ENCODE data around the gene TBC1D22A. TPM values are rescaled to one million over a fixed set of nuclear protein-coding genes. Genes with fewer than 3 reads are reported as not detected.

TBC1D22A gene
- total and polyA plus RNA-seq, 10 of the 15 experiments (the other 5 are each of a cell fraction or from before 2014, with no cell fraction given): 0.63 to 44.7 (median 27.4) TPM

DNA sequence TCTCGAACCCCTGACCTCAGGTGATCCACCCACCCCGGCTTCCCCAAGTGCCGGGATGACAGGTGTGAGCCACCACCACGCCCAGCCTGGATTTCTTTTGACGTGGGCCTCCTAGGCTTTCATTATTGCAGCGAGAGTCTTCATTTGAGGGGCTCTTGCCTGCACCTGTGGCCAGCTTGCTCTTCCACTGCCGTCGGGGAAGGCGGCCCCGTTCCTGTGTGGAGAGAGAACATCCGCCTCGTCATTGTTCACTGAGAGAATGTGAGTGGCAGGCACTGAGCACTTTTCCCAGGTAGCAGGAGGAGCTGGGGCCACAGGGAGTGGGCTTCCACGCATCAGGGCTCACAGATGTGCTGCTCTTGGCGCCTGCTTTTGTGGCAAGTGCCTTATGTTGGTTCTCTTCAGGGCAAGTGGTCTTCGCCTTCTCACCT lies 365.0 kb downstream of the TBC1D22A start:
- no peaks in the 10 kb centered on the region for H4K20me1 ChIP-seq (ENCODE audit: control insufficient read depth, insufficient read depth)
- H3K4me3 ChIP-seq: no peak overlapping the region
- ATAC-seq: no peak
- no peaks in the 10 kb centered on the region for H3K79me2 ChIP-seq (ENCODE audit: control insufficient read depth, insufficient read depth, low read length)
- no peaks in the 10 kb centered on the region for H3K4me1 ChIP-seq (ENCODE audit: control insufficient read depth, insufficient read depth, low read length)
- no peak for DNase-seq (ENCODE audit: low read depth, low spot score)
- H3K9ac ChIP-seq (ENCODE audit: control insufficient read depth, insufficient read depth, low read length): no peak overlapping the region
- no peaks in the 10 kb centered on the region for H3K9me3 ChIP-seq (replicated peaks; ENCODE audit: control insufficient read depth, insufficient read depth, low read length)
- H3K27ac ChIP-seq (ENCODE audit: control insufficient read depth, insufficient read depth): no peak overlapping the region
- POLR2A ChIA-PET: no interaction called here
- no peak overlapping the region for H3K4me2 ChIP-seq (ENCODE audit: control insufficient read depth, insufficient read depth)
- RAD21 ChIA-PET (ENCODE audit: unreplicated experiment): no interaction called here
- CTCF ChIA-PET: no interaction called here
- no peak for TF ChIP-seq WRNIP1 (IDR thresholded peaks at IDR 0.05; ENCODE audit: borderline replicate concordance, low read depth, low read length)
- TF ChIP-seq, protein P1, sequence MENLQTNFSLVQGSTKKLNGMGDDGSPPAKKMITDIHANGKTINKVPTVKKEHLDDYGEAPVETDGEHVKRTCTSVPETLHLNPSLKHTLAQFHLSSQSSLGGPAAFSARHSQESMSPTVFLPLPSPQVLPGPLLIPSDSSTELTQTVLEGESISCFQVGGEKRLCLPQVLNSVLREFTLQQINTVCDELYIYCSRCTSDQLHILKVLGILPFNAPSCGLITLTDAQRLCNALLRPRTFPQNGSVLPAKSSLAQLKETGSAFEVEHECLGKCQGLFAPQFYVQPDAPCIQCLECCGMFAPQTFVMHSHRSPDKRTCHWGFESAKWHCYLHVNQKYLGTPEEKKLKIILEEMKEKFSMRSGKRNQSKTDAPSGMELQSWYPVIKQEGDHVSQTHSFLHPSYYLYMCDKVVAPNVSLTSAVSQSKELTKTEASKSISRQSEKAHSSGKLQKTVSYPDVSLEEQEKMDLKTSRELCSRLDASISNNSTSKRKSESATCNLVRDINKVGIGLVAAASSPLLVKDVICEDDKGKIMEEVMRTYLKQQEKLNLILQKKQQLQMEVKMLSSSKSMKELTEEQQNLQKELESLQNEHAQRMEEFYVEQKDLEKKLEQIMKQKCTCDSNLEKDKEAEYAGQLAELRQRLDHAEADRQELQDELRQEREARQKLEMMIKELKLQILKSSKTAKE (IDR thresholded peaks at IDR 0.05; ENCODE audit: low read depth, poor library complexity, severe bottlenecking): no peak
- no peak for TF ChIP-seq SUZ12 (IDR thresholded peaks at IDR 0.05; ENCODE audit: unreplicated experiment)
- TF ChIP-seq POLR2AphosphoS5 (IDR thresholded peaks at IDR 0.05; ENCODE audit: low read length): no peak
- no peak for TF ChIP-seq KLF5 (IDR thresholded peaks at IDR 0.05; ENCODE audit: partially characterized antibody)
- TF ChIP-seq JUND (IDR thresholded peaks at IDR 0.05; ENCODE audit: low read depth, low read length): no peak
- no peak for TF ChIP-seq ASH2L (IDR thresholded peaks at IDR 0.05; ENCODE audit: borderline replicate concordance, low read depth)
- TF ChIP-seq EGR1 (IDR thresholded peaks at IDR 0.05; ENCODE audit: borderline replicate concordance in 1 of 2, low read depth in 2 of 2, low read length in 2 of 2): no peak
- no peak for TF ChIP-seq SP1 (IDR thresholded peaks at IDR 0.05; ENCODE audit: low read depth, low read length)
- no peak for TF ChIP-seq ZBED1 (IDR thresholded peaks at IDR 0.05; ENCODE audit: borderline replicate concordance)
- TF ChIP-seq IKZF2 (IDR thresholded peaks at IDR 0.05): no peak
- no peak for TF ChIP-seq SREBF1 (IDR thresholded peaks at IDR 0.05; ENCODE audit: low read length)
- no peak for TF ChIP-seq SUPT20H (IDR thresholded peaks at IDR 0.05; ENCODE audit: borderline replicate concordance, control insufficient read depth, low read depth, low read length)
- TF ChIP-seq SMAD5 (IDR thresholded peaks at IDR 0.05; ENCODE audit: low read depth): no peak
- no peak for TF ChIP-seq ESRRA (IDR thresholded peaks at IDR 0.05; ENCODE audit: low read length)
- no peak for TF ChIP-seq ZSCAN29 (IDR thresholded peaks at IDR 0.05)
- TF ChIP-seq TCF12 (IDR thresholded peaks at IDR 0.05; ENCODE audit: low read depth, low read length): no peak
- intact Hi-C loops (cut with micrococcal nuclease; ENCODE audit: unreplicated experiment) (no loop called here), in situ Hi-C loops (cut with MboI) (no loop called here)
- no peak overlapping the region for H2AFZ ChIP-seq (ENCODE audit: control insufficient read depth, low read depth, low read length)
- SMC1A ChIA-PET (ENCODE audit: uncharacterized antibody, unreplicated experiment): no interaction called here
- whole genome bisulfite sequencing (ENCODE audit: insufficient coverage, insufficient replicate concordance, low lambda C conversion rate, missing lambda C conversion rate): 96% methylated on average over 15 of the region's 15 CpGs
- BruUV-seq (replicated peaks): no TSS peak
- no peaks in the 10 kb centered on the region for H3K27me3 ChIP-seq (replicated peaks in 1 of 2; ENCODE audit: control insufficient read depth in 2 of 2, insufficient read depth in 2 of 2, low read length in 1 of 2)
- no peak for FAIRE-seq
- H3K36me3 ChIP-seq (ENCODE audit: control insufficient read depth in 2 of 2, insufficient read depth in 2 of 2, low read length in 1 of 2): peaks cover 0 to 1% of the 10 kb centered on the region in 2 experiments; a peak in 2 of 4 replicates

Data from GM12878 (cell line).